HG03060 (cell line): ENCODE measurements around the gene LDHAL6A.

Experiments used
- ATAC-seq: cut with Tn5 transposase; IDR thresholded peaks from one replicate; pipeline ENCODE4 v1.9.1; 2021; ENCODE audit warnings: low read depth, moderate number of reproducible peaks; ENCODE audit not compliant: unreplicated experiment

LDHAL6A gene

GRCh38 chr11:18490319-18490718 is 34.7 kb downstream of the LDHAL6A start:
- ATAC-seq = no peak

- ATAC-seq = no peak
These were observed 35.3 kb downstream of the LDHAL6A start for GRCh38 chr11:18490736-18491485.

GRCh38 chr11:18491924-18492323 is 36.3 kb downstream of the LDHAL6A start:
- no peak for ATAC-seq

GRCh38 chr11:18492888-18493287 is 37.2 kb downstream of the LDHAL6A start:
- no peak for ATAC-seq

- no peak for ATAC-seq
These were observed 37.7 kb downstream of the LDHAL6A start for GRCh38 chr11:18493310-18493709.

- ATAC-seq = no peak
These were observed 39.6 kb downstream of the LDHAL6A start for GRCh38 chr11:18495271-18495670.

- ATAC-seq = no peak
These were observed 40.0 kb downstream of the LDHAL6A start for GRCh38 chr11:18495703-18496102.

- no peak for ATAC-seq
These were observed 42.4 kb downstream of the LDHAL6A start for GRCh38 chr11:18498039-18498438.

GRCh38 chr11:18501629-18502028 is 46.0 kb downstream of the LDHAL6A start:
- no peak for ATAC-seq

- ATAC-seq = no peak
These were observed 46.7 kb downstream of the LDHAL6A start for GRCh38 chr11:18502352-18502751.

- no peak for ATAC-seq
These were observed 65.5 kb downstream of the LDHAL6A start for GRCh38 chr11:18521122-18521521.

GRCh38 chr11:18522388-18522787 is 66.7 kb downstream of the LDHAL6A start:
- ATAC-seq = no peak

- no peak for ATAC-seq
These were observed 67.4 kb downstream of the LDHAL6A start for GRCh38 chr11:18523084-18523483.

GRCh38 chr11:18524248-18524647 is 68.6 kb downstream of the LDHAL6A start:
- no peak for ATAC-seq

- no peak for ATAC-seq
These were observed 70.5 kb downstream of the LDHAL6A start for GRCh38 chr11:18526130-18526520.

- ATAC-seq = peak; percentile 93
These were observed 71.1 kb downstream of the LDHAL6A start, which contains the start of gene TSG101 for GRCh38 chr11:18526521-18527296. TSG101 (minus strand) TSS chr11:18526942; CDS start chr11:18526816, 126 bp downstream.

GRCh38 chr11:18527512-18527911 is 71.9 kb downstream of the LDHAL6A start:
- ATAC-seq = no peak
